Upper lobe of left lung (tissue), 6 donors: Measurements from ENCODE around the gene ELOB. TPM values are rescaled to one million over a fixed set of nuclear protein-coding genes. Genes with fewer than 3 reads are reported as not detected.
A peak's percentile ranks its signal among the peaks of the same experiment; 100 is the strongest.

Experiments used
- ATAC-seq, 2 donors: fragments of 200-7000 bp; cut with Tn5 transposase; one replicate each; pipeline ENCODE4 v1.9.1; 2022; ENCODE audit warnings: mild to moderate bottlenecking in 2 of 2, moderate library complexity in 2 of 2; ENCODE audit not compliant: low FRiP score in 2 of 2
- DNase-seq, 2 donors: peaks; one replicate each; pipeline ENCODE4 v3.0.0-alpha.2; 2019 to 2020
- H3K27ac ChIP-seq, 4 donors: fragments of 200-600 bp; sonication (generic); one replicate each; pipeline ENCODE4 v1.5.1; 2016 to 2019
- H3K27me3 ChIP-seq, 4 donors: fragments of 200-600 bp; sonication (generic); one replicate each; pipeline ENCODE4 v1.5.1; 2017 to 2019
- H3K36me3 ChIP-seq, 4 donors: fragments of 200-600 bp; sonication (generic); one replicate each; pipeline ENCODE4 v1.5.1; 2016 to 2019
- H3K4me1 ChIP-seq, 4 donors: fragments of 200-600 bp; sonication (generic); one replicate each; pipeline ENCODE4 v1.5.1; 2018 to 2019
- H3K4me3 ChIP-seq, 4 donors: fragments of 200-600 bp; sonication (generic); one replicate each; pipeline ENCODE4 v1.5.1; 2017 to 2019; ENCODE audit warnings: mild to moderate bottlenecking in 2 of 4, moderate library complexity in 1 of 4
- H3K9me3 ChIP-seq, 4 donors: fragments of 200-600 bp; sonication (generic); one replicate each; pipeline ENCODE4 v1.5.1; 2018 to 2019
- EP300 ChIP-seq, 4 donors: sonication (generic); formaldehyde crosslinking; IDR thresholded peaks; one replicate each; pipeline ENCODE4 v1.5.1; 2017; ENCODE audit warnings: antibody characterized with exemption in 4 of 4, control low read depth in 2 of 4
- POLR2A ChIP-seq, 4 donors: fragments of 450-650 bp; IDR thresholded peaks; one replicate each; pipeline ENCODE4 v1.5.1; 2016 to 2017; ENCODE audit warnings: antibody characterized with exemption in 4 of 4, mild to moderate bottlenecking in 2 of 4
- POLR2AphosphoS5 ChIP-seq, 2 donors: sonication (generic); formaldehyde crosslinking; IDR thresholded peaks; one replicate each; pipeline ENCODE4 v1.5.1; 2017; ENCODE audit warnings: antibody characterized with exemption in 2 of 2
- WGBS, 2 donors: methylation state at CpG; one replicate each; pipeline ENCODE4 v1.1.5; 2017 to 2018; 5-methylcytosine and 5-hydroxymethylcytosine counted together
- total RNA-seq, 6 donors: library from RNA; depleted of rRNA in 4 of 6; stranded (reverse); fragments of >200 nt in 4 of 6; gene quantifications; one replicate each; pipeline versions ENCODE4 v1.1.0 to v1.2.1, GENCODE V29; 2016 to 2021
- TF ChIP-seq, protein P1 (sequence below), 6 experiments: fragments of 450-650 bp in 4 of 6; fragments of 200-600 bp in 2 of 6; sonication (generic) in 2 of 6; IDR thresholded peaks; one replicate each; pipeline ENCODE4 v1.5.1; 2016 to 2019; ENCODE audit warnings: antibody characterized with exemption in 6 of 6
- donor health status: DM: no; HTN: no; CAD: no; lungs with moderate emphysema.
- donor health status: DM: no; HTN: yes; CAD: no; lungs with severe emphysema.

ELOB gene
- total RNA-seq, 6 donors from 2014 or later = 73.3 to 245 (median 145) TPM

DNA sequence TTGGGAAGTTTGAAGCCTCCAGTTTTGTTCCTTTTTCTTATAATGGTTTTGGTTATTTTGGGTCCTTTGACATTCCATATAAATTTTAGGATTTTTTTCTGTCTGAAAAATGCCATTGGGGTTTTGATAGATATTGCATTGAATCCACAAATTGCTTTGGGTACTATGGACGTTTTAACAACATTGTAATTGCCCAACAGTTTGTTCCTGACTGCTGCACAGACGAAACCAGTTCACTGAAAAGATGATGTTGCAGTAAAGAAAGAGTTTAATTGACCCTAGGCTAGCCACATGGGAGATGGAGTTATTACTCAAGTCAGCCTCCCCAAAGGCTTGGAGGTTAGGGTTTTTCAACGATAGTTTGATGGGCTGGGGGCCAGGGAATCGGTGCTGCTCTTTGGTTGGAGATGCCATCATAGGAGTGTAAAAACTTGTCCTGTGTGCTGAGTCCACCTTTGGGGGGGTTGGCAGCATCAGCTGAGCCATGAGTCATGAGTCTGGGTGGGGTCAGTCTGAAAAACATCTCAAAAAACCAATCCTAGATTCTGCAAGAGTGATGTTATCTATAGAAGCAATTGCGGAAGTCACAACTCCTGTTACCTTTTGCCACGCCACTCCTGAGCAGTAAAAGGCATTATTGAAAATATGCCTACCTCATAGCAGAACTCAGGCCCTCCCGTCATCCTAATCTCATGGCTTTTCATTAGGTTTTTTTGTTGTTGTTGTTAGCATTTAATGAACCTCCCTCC is 18.5 kb upstream of the ELOB start:
- Histone ChIP-seq H3K36me3 (no peaks in the 10 kb centered on the region), H3K4me1 (peaks cover 0 to 9% (median 3%) of the 10 kb centered on the region in 4 donors), H3K27me3 (no peaks in the 10 kb centered on the region), H3K9me3 (no peaks in the 10 kb centered on the region), H3K27ac (no peak overlapping the region), H3K4me3 (no peak overlapping the region)
- ATAC-seq (peak in 1 of 2 donors; percentile 16), DNase-seq (no peak)
- WGBS, 2 donors = 66 to 78% methylated on average over 7 of the region's 7 CpGs
- no peak for TF ChIP-seq POLR2AphosphoS5 (IDR thresholded peaks at IDR 0.05)
- TF ChIP-seq, protein P1, sequence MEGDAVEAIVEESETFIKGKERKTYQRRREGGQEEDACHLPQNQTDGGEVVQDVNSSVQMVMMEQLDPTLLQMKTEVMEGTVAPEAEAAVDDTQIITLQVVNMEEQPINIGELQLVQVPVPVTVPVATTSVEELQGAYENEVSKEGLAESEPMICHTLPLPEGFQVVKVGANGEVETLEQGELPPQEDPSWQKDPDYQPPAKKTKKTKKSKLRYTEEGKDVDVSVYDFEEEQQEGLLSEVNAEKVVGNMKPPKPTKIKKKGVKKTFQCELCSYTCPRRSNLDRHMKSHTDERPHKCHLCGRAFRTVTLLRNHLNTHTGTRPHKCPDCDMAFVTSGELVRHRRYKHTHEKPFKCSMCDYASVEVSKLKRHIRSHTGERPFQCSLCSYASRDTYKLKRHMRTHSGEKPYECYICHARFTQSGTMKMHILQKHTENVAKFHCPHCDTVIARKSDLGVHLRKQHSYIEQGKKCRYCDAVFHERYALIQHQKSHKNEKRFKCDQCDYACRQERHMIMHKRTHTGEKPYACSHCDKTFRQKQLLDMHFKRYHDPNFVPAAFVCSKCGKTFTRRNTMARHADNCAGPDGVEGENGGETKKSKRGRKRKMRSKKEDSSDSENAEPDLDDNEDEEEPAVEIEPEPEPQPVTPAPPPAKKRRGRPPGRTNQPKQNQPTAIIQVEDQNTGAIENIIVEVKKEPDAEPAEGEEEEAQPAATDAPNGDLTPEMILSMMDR (IDR thresholded peaks at IDR 0.05) = no peak
- no peak for TF ChIP-seq POLR2A (IDR thresholded peaks at IDR 0.05)
- TF ChIP-seq EP300 (IDR thresholded peaks at IDR 0.05) = no peak

- peaks cover 0 to 2% (median under 1%) of the 10 kb centered on the region in 4 donors for H3K27me3 ChIP-seq
- no peak for ATAC-seq
Observed at GRCh38 chr16:2792940-2793339, 15.9 kb upstream of the ELOB start.

DNA sequence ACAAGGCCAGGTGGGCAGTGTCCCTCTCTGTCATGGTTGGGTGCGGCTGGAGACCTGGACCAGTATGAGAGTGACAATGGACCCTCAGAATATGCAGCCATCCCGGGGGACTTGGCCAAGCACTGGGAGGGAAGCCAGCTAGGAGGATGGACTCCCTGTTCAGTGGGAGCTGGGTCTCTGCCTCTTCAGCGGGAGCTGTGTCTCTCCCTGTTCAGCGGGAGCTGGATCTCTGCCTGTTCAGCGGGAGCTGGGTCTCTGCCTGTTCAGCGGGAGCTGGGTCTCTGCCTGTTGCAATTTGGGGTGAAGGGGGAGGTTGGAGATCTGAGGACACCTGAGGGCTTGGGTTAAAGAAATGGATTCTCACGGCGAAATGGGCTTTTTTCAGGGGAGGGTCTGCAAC is 14.1 kb upstream of the ELOB start:
- 83 to 84% methylated on average over 8 of the region's 8 CpGs for WGBS, 2 donors
- DNase-seq = no peak

More at GRCh38 chr16:2792940-2793339, 15.9 kb upstream of the ELOB start:
- Histone ChIP-seq H3K4me3 (no peak overlapping the region), H3K9me3 (no peaks in the 10 kb centered on the region), H3K36me3 (no peaks in the 10 kb centered on the region), H3K4me1 (no peaks in the 10 kb centered on the region), H3K27ac (no peak overlapping the region)
- no peak for TF ChIP-seq POLR2AphosphoS5 (IDR thresholded peaks at IDR 0.05)
- TF ChIP-seq, protein P1 (IDR thresholded peaks at IDR 0.05) = no peak
- no peak for TF ChIP-seq EP300 (IDR thresholded peaks at IDR 0.05)
- TF ChIP-seq POLR2A (IDR thresholded peaks at IDR 0.05) = no peak
- no peak for DNase-seq
- WGBS, 2 donors = 77 to 79% methylated on average over 10 of the region's 10 CpGs

GRCh38 chr16:2790631-2791030 is 13.6 kb upstream of the ELOB start:
- Histone ChIP-seq H3K36me3 (no peaks in the 10 kb centered on the region), H3K27ac (no peak overlapping the region), H3K9me3 (no peaks in the 10 kb centered on the region), H3K27me3 (peaks cover 0 to 15% (median 6%) of the 10 kb centered on the region in 4 donors), H3K4me1 (peaks cover under 1 to 6% (median 3%) of the 10 kb centered on the region in 4 donors), H3K4me3 (no peak overlapping the region)
- DNase-seq (no peak), ATAC-seq (no peak)
- 83 to 91% methylated on average over 5 of the region's 5 CpGs for WGBS, 2 donors
- TF ChIP-seq POLR2A (IDR thresholded peaks at IDR 0.05) (no peak), EP300 (IDR thresholded peaks at IDR 0.05) (no peak), POLR2AphosphoS5 (IDR thresholded peaks at IDR 0.05) (no peak)
- TF ChIP-seq, protein P1 (IDR thresholded peaks at IDR 0.05) = no peak

More for the DNA sequence above, 14.1 kb upstream of the ELOB start:
- TF ChIP-seq EP300 (IDR thresholded peaks at IDR 0.05) (no peak), POLR2A (IDR thresholded peaks at IDR 0.05) (no peak), POLR2AphosphoS5 (IDR thresholded peaks at IDR 0.05) (no peak)
- TF ChIP-seq, protein P1 (IDR thresholded peaks at IDR 0.05) = no peak
- H3K4me1 ChIP-seq = peaks cover 0 to 1% (median 0%) of the 10 kb centered on the region in 4 donors
- no peaks in the 10 kb centered on the region for H3K36me3 ChIP-seq
- H3K27me3 ChIP-seq = peaks cover 0 to 10% (median 4%) of the 10 kb centered on the region in 4 donors
- ATAC-seq = no peak
- no peak overlapping the region for H3K27ac ChIP-seq
- no peaks in the 10 kb centered on the region for H3K9me3 ChIP-seq
- no peak overlapping the region for H3K4me3 ChIP-seq
